VCaP (cell line): ENCODE results near the gene ARHGEF9.

Experiments
- H3K27ac ChIP-seq: fragments of 450-650 bp; 2 replicates; pipeline ENCODE4 v1.5.1; 2017
- CTCF ChIP-seq: fragments of 450-650 bp; conservative IDR thresholded peaks from 2 replicates; pipeline ENCODE4 v1.5.1; 2017; ENCODE audit warnings: mild to moderate bottlenecking, moderate library complexity

The ARHGEF9 gene

GRCh38 chrX:63755892-63756291 lies 29.1 kb downstream of the ARHGEF9 start:
- TF ChIP-seq CTCF: no peak
- peak overlapping the region; percentile 82 for H3K27ac ChIP-seq

GRCh38 chrX:63754860-63755579 lies 30.0 kb downstream of the ARHGEF9 start:
- no peak for TF ChIP-seq CTCF
- H3K27ac ChIP-seq: peak overlapping the region; percentile 82

GRCh38 chrX:63754136-63754859 lies 30.7 kb downstream of the ARHGEF9 start:
- TF ChIP-seq CTCF: no peak
- H3K27ac ChIP-seq: peak overlapping the region; percentile 82

- H3K27ac ChIP-seq: no peak overlapping the region
- no peak for TF ChIP-seq CTCF
Measured at GRCh38 chrX:63751481-63751880, 33.5 kb downstream of the ARHGEF9 start.

GRCh38 chrX:63750811-63751210 lies 34.2 kb downstream of the ARHGEF9 start:
- TF ChIP-seq CTCF: no peak
- H3K27ac ChIP-seq: no peak overlapping the region

- no peak for TF ChIP-seq CTCF
- H3K27ac ChIP-seq: no peak overlapping the region
Measured at GRCh38 chrX:63747331-63747730, 37.7 kb downstream of the ARHGEF9 start.

- no peak overlapping the region for H3K27ac ChIP-seq
- TF ChIP-seq CTCF: no peak
Measured at GRCh38 chrX:63746715-63747114, 38.3 kb downstream of the ARHGEF9 start.
